NCI-H187 treated with DMSO at 0.1 percent for 48 hours (cell line): ENCODE measurements around the gene TK2.
"Not testable (repeated sequence)": the region's sequence is repeated elsewhere in the genome, so short reads cannot be mapped to it uniquely, and the experiment has no call there.

Experiments used
- DNase-seq: peaks from one replicate; lab custom pipeline; 2025; lab: John Stamatoyannopoulos, UW

Gene TK2

GRCh38 chr16:66572356-66572755, 22.4 kb upstream of the TK2 start:
- DNase-seq = no peak

- DNase-seq = no peak
Observed at GRCh38 chr16:66569827-66570405, 20.0 kb upstream of the TK2 start.

- DNase-seq = no peak
Observed at GRCh38 chr16:66569131-66569530, 19.2 kb upstream of the TK2 start.

- no peak for DNase-seq
Observed at GRCh38 chr16:66568355-66568754, 18.4 kb upstream of the TK2 start.

- not testable (repeated sequence) for DNase-seq
Observed at GRCh38 chr16:66567270-66567669, 17.3 kb upstream of the TK2 start.

- no peak for DNase-seq
Observed at GRCh38 chr16:66566051-66566901, 16.4 kb upstream of the TK2 start, which contains the start of gene CMTM1. Gene CMTM1, plus strand, starts transcription at chr16:66566439. Its CDS starts 75 bp downstream, at chr16:66566514.

GRCh38 chr16:66563574-66564334, 13.8 kb upstream of the TK2 start:
- no peak for DNase-seq

- no peak for DNase-seq
Observed at GRCh38 chr16:66562986-66563385, 13.1 kb upstream of the TK2 start.

- DNase-seq = no peak
Observed at GRCh38 chr16:66562409-66562808, 12.5 kb upstream of the TK2 start.

- DNase-seq = no peak
Observed at GRCh38 chr16:66561381-66562080, 11.6 kb upstream of the TK2 start.

- DNase-seq = no peak
Observed at GRCh38 chr16:66560107-66560506, 10.2 kb upstream of the TK2 start.

GRCh38 chr16:66554495-66554894, 4.6 kb upstream of the TK2 start:
- no peak for DNase-seq

- DNase-seq = no peak
Observed at GRCh38 chr16:66554021-66554420, 4.1 kb upstream of the TK2 start.

GRCh38 chr16:66553223-66553622, 3.3 kb upstream of the TK2 start:
- DNase-seq = no peak

GRCh38 chr16:66552286-66553177, 2.6 kb upstream of the TK2 start, which contains the start of gene CKLF:
Gene CKLF, plus strand, starts transcription at chr16:66552576. Its CDS starts 140 bp downstream, at chr16:66552716.
- no peak for DNase-seq

GRCh38 chr16:66551788-66552285, 1.9 kb upstream of the TK2 start:
- DNase-seq = no peak

- no peak for DNase-seq
Observed at GRCh38 chr16:66551348-66551759, 1.4 kb upstream of the TK2 start.

- DNase-seq = no peak
Observed at GRCh38 chr16:66548868-66549267, 1.1 kb downstream of the TK2 start.

GRCh38 chr16:66548068-66548467, 1.9 kb downstream of the TK2 start:
- no peak for DNase-seq

GRCh38 chr16:66547101-66547989, 2.6 kb downstream of the TK2 start:
- no peak for DNase-seq
